Measurements from ENCODE around the gene RAD21L1.

DNA sequence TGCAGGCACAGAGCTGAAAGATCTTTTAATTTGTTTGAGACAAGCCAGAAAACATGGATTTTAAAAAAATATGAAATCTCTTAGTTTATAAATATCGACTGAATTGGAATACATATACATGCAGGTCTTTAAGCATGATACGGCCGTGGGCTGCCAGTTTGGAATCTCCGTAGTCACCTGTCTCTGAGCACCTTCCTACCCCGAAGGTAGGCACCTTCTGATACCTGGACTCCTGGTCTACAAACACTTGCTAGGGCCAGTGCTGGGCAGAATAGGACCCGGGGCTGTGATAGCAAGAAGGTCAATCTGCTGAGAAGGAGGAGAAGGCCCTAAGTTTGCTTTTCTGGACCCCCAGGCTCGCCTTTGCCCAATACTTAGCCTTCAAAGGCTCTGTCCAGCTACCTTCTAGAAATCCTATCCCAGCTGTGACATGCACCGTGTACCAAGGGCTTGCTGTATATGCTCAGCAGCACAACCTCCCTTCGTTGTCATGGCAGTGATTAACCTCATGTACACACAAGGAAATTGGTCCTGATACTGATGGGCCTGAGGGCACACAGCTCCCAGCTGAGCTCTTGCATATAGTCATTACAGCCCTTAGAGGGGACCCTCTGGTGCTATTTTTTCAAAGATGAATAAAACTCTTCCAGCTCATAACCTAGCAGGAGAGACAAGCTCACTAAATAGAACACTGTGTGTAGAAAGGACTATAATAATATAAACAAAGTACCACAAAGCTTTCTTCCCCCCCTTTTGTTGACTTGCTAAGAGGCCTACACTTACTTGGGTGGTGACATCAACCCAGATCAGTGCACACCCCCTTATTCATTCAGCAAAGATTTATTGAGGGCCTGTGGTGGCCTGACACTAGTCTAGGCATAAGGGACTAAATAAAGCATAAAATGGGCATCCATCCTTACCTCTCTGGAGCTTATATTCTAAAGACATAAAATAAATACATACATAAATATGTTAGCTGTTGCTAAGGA lies 58.0 kb downstream of the RAD21L1 start:
- TF ChIP-seq, protein P1, sequence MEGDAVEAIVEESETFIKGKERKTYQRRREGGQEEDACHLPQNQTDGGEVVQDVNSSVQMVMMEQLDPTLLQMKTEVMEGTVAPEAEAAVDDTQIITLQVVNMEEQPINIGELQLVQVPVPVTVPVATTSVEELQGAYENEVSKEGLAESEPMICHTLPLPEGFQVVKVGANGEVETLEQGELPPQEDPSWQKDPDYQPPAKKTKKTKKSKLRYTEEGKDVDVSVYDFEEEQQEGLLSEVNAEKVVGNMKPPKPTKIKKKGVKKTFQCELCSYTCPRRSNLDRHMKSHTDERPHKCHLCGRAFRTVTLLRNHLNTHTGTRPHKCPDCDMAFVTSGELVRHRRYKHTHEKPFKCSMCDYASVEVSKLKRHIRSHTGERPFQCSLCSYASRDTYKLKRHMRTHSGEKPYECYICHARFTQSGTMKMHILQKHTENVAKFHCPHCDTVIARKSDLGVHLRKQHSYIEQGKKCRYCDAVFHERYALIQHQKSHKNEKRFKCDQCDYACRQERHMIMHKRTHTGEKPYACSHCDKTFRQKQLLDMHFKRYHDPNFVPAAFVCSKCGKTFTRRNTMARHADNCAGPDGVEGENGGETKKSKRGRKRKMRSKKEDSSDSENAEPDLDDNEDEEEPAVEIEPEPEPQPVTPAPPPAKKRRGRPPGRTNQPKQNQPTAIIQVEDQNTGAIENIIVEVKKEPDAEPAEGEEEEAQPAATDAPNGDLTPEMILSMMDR (IDR thresholded peaks at IDR 0.05; ENCODE audit: low read depth, low read length, missing input control), result no peak
- TF ChIP-seq RAD21 (IDR thresholded peaks at IDR 0.05), result no peak
- no peak for TF ChIP-seq SP1 (IDR thresholded peaks at IDR 0.05)
- TF ChIP-seq HNF4A (conservative IDR thresholded peaks at IDR 0.05), result no peak
- no peak for TF ChIP-seq JUND (IDR thresholded peaks at IDR 0.05)
- TF ChIP-seq, protein P2, sequence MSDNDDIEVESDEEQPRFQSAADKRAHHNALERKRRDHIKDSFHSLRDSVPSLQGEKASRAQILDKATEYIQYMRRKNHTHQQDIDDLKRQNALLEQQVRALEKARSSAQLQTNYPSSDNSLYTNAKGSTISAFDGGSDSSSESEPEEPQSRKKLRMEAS (IDR thresholded peaks at IDR 0.05), result no peak
- no peak for TF ChIP-seq EGR1 (IDR thresholded peaks at IDR 0.05; ENCODE audit: low read depth in 2 of 2)
- no peak for TF ChIP-seq TAF1 (conservative IDR thresholded peaks at IDR 0.05)
- TF ChIP-seq, protein P3, sequence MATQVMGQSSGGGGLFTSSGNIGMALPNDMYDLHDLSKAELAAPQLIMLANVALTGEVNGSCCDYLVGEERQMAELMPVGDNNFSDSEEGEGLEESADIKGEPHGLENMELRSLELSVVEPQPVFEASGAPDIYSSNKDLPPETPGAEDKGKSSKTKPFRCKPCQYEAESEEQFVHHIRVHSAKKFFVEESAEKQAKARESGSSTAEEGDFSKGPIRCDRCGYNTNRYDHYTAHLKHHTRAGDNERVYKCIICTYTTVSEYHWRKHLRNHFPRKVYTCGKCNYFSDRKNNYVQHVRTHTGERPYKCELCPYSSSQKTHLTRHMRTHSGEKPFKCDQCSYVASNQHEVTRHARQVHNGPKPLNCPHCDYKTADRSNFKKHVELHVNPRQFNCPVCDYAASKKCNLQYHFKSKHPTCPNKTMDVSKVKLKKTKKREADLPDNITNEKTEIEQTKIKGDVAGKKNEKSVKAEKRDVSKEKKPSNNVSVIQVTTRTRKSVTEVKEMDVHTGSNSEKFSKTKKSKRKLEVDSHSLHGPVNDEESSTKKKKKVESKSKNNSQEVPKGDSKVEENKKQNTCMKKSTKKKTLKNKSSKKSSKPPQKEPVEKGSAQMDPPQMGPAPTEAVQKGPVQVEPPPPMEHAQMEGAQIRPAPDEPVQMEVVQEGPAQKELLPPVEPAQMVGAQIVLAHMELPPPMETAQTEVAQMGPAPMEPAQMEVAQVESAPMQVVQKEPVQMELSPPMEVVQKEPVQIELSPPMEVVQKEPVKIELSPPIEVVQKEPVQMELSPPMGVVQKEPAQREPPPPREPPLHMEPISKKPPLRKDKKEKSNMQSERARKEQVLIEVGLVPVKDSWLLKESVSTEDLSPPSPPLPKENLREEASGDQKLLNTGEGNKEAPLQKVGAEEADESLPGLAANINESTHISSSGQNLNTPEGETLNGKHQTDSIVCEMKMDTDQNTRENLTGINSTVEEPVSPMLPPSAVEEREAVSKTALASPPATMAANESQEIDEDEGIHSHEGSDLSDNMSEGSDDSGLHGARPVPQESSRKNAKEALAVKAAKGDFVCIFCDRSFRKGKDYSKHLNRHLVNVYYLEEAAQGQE (IDR thresholded peaks at IDR 0.05), result no peak
- no peak for TF ChIP-seq FOXA2 (IDR thresholded peaks at IDR 0.05)
- TF ChIP-seq GABPA (IDR thresholded peaks at IDR 0.05 in 1 of 2, conservative IDR thresholded peaks at IDR 0.05 in 1 of 2), result no peak
- TF ChIP-seq, protein P4, sequence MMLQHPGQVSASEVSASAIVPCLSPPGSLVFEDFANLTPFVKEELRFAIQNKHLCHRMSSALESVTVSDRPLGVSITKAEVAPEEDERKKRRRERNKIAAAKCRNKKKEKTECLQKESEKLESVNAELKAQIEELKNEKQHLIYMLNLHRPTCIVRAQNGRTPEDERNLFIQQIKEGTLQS (IDR thresholded peaks at IDR 0.05), result no peak

All from liver (tissue), 3 donors.